Activated naive CD8-positive, alpha-beta T cell treated with anti-CD3 and anti-CD28 coated beads, Interleukin-2, amount 10 ng/mL, durations not matched to agents 7 days and 5 days (primary cell): ENCODE measurements around the gene PIGW. TPM values are rescaled to one million over a fixed set of nuclear protein-coding genes. Genes with fewer than 3 reads are reported as not detected.

Experiments
- ATAC-seq: fragments of 150-1000 bp; cut with Tn5 transposase; one replicate; pipeline ENCODE4 v1.10.0; 2021; ENCODE audit warnings: low read depth, moderate library complexity
- POLR2A ChIA-PET: fragments of 350-600 bp; sonication (Branson Sonifier 250); formaldehyde crosslinking; loops from one replicate; lab custom pipeline; 2021; ENCODE audit warnings: antibody characterized with exemption; lab: Charles Lee
- DNase-seq: peaks from one replicate; pipeline ENCODE4 v3.0.0; 2021
- H3K27ac Mint-ChIP-seq: one replicate; pipeline ENCODE4 v1.8.0; 2022; ENCODE audit warnings: mild to moderate bottlenecking, mixed read lengths
- H3K27me3 Mint-ChIP-seq: one replicate; pipeline ENCODE4 v1.8.0; 2022; ENCODE audit warnings: mild to moderate bottlenecking, moderate library complexity, mixed read lengths
- H3K36me3 Mint-ChIP-seq: one replicate; pipeline ENCODE4 v1.8.0; 2021; ENCODE audit warnings: mild to moderate bottlenecking, mixed read lengths
- H3K4me1 Mint-ChIP-seq: one replicate; pipeline ENCODE4 v1.8.0; 2021; ENCODE audit warnings: mixed read lengths
- H3K4me3 Mint-ChIP-seq: one replicate; pipeline ENCODE4 v1.8.0; 2022; ENCODE audit warnings: mild to moderate bottlenecking, moderate library complexity, mixed read lengths
- H3K9me3 Mint-ChIP-seq: one replicate; pipeline ENCODE4 v1.8.0; 2021; ENCODE audit warnings: mixed read lengths
- total RNA-seq, 2 experiments: library from RNA; stranded (reverse); gene quantifications; one replicate each; pipeline ENCODE4 v1.2.3, GENCODE V29; 2021

Gene PIGW
- total RNA-seq, 2 experiments from 2014 or later: 8.6 to 11.1 TPM

- H3K4me1 Mint-ChIP-seq: peaks cover 4% of the 10 kb centered on the region
- H3K27me3 Mint-ChIP-seq: no peaks in the 10 kb centered on the region
- DNase-seq: no peak
- H3K4me3 Mint-ChIP-seq: no peak overlapping the region
- ATAC-seq: no peak
- H3K27ac Mint-ChIP-seq: no peak overlapping the region
- H3K9me3 Mint-ChIP-seq: no peaks in the 10 kb centered on the region
- peaks cover 28% of the 10 kb centered on the region for H3K36me3 Mint-ChIP-seq
- POLR2A ChIA-PET: no interaction called here
Observed at GRCh38 chr17:36583787-36584186, 49.0 kb downstream of the PIGW start.

- H3K27ac Mint-ChIP-seq: no peak overlapping the region
- POLR2A ChIA-PET: interaction anchor here (0.6 kb wide), 1 partner anchor 68 kb away, joined by 4 read pairs; no protein-coding TSS in a partner anchor
Observed at GRCh38 chr17:36586138-36586537, 51.4 kb downstream of the PIGW start.

More at GRCh38 chr17:36586138-36586537, 51.4 kb downstream of the PIGW start:
- Mint-ChIP-seq H3K36me3 (peaks cover 22% of the 10 kb centered on the region), H3K27me3 (no peaks in the 10 kb centered on the region), H3K4me3 (no peak overlapping the region), H3K9me3 (no peaks in the 10 kb centered on the region), H3K4me1 (peaks cover 18% of the 10 kb centered on the region)
- DNase-seq (no peak), ATAC-seq (no peak)

Other genes with a start within 250 kb of the PIGW start
- gene TBC1D3G, start 211.1 kb upstream of the PIGW start, total RNA-seq: not detected
- gene TBC1D3H, start 146.6 kb upstream of the PIGW start, total RNA-seq: 1 to 10 TPM in 1 of 2 experiments, not detected in 1; 2.6 TPM
- gene ZNHIT3, start 48.3 kb upstream of the PIGW start, total RNA-seq: 10 to 100 TPM; 48.4 to 48.8 TPM
- gene MYO19, start 119 bp upstream of the PIGW start, total RNA-seq: 100 to 1,000 TPM; 113 to 117 TPM
- gene GGNBP2, start 9.9 kb downstream of the PIGW start, total RNA-seq: 100 to 1,000 TPM; 134 to 136 TPM
- 1 to 10 TPM; 4.7 to 4.8 TPM for gene DHRS11, start 56.9 kb downstream of the PIGW start, total RNA-seq
- 1 to 10 TPM; 9.0 to 9.4 TPM for gene MRM1, start 66.6 kb downstream of the PIGW start, total RNA-seq